ENCODE measurements around the gene ACOXL.

The ACOXL gene

GRCh38 chr2:110791435-110791834 is 59.1 kb downstream of the ACOXL start:
- FAIRE-seq (no peak), DNase-seq (ENCODE audit: low spot score) (no peak)

- DNase-seq (ENCODE audit: low spot score) (no peak), FAIRE-seq (no peak)
Observed at GRCh38 chr2:110793034-110793433, 60.7 kb downstream of the ACOXL start.

- FAIRE-seq, result no peak
Observed at GRCh38 chr2:110794390-110794789, 62.0 kb downstream of the ACOXL start.

GRCh38 chr2:110794951-110795350 is 62.6 kb downstream of the ACOXL start:
- FAIRE-seq (no peak), DNase-seq (ENCODE audit: low spot score) (no peak)

More at GRCh38 chr2:110794390-110794789, 62.0 kb downstream of the ACOXL start:
- no peak for DNase-seq (ENCODE audit: low spot score)

- no peak for FAIRE-seq
- no peak for DNase-seq (ENCODE audit: low spot score)
Observed at GRCh38 chr2:110796716-110797301, 64.4 kb downstream of the ACOXL start.

GRCh38 chr2:110799376-110799775 is 67.0 kb downstream of the ACOXL start:
- FAIRE-seq (no peak), DNase-seq (ENCODE audit: low spot score) (no peak)

- no peak for FAIRE-seq
- no peak for DNase-seq (ENCODE audit: low spot score)
Observed at GRCh38 chr2:110800611-110801402, 68.4 kb downstream of the ACOXL start.

GRCh38 chr2:110802208-110802932 is 70.0 kb downstream of the ACOXL start:
- no peak for FAIRE-seq

GRCh38 chr2:110804433-110804832 is 72.1 kb downstream of the ACOXL start:
- DNase-seq (ENCODE audit: low spot score) (no peak), FAIRE-seq (no peak)

More at GRCh38 chr2:110802208-110802932, 70.0 kb downstream of the ACOXL start:
- DNase-seq (ENCODE audit: low spot score), result no peak

GRCh38 chr2:110804915-110805314 is 72.5 kb downstream of the ACOXL start:
- DNase-seq (ENCODE audit: low spot score), result peak; percentile 40
- no peak for FAIRE-seq

GRCh38 chr2:110805894-110806452 is 73.6 kb downstream of the ACOXL start:
- DNase-seq (ENCODE audit: low spot score) (no peak), FAIRE-seq (no peak)

- no peak for DNase-seq (ENCODE audit: low spot score)
- no peak for FAIRE-seq
Observed at GRCh38 chr2:110807522-110807921, 75.1 kb downstream of the ACOXL start.

GRCh38 chr2:110810404-110810803 is 78.0 kb downstream of the ACOXL start:
- DNase-seq (ENCODE audit: low spot score) (no peak), FAIRE-seq (no peak)

GRCh38 chr2:110812726-110813645 is 80.6 kb downstream of the ACOXL start:
- FAIRE-seq (no peak), DNase-seq (ENCODE audit: low spot score) (no peak)

- no peak for DNase-seq (ENCODE audit: low spot score)
Observed at GRCh38 chr2:110813896-110814295, 81.5 kb downstream of the ACOXL start.

GRCh38 chr2:110815938-110816337 is 83.6 kb downstream of the ACOXL start:
- DNase-seq (ENCODE audit: low spot score), result no peak
- no peak for FAIRE-seq

More at GRCh38 chr2:110813896-110814295, 81.5 kb downstream of the ACOXL start:
- no peak for FAIRE-seq

GRCh38 chr2:110816404-110817365 is 84.3 kb downstream of the ACOXL start:
- DNase-seq (ENCODE audit: low spot score), result no peak
- FAIRE-seq, result no peak

- DNase-seq (ENCODE audit: low spot score) (no peak), FAIRE-seq (no peak)
Observed at GRCh38 chr2:110818767-110819481, 86.6 kb downstream of the ACOXL start.

GRCh38 chr2:110819711-110820110 is 87.3 kb downstream of the ACOXL start:
- no peak for FAIRE-seq
- DNase-seq (ENCODE audit: low spot score), result no peak

Data from RCC 7860 (cell line).